Medulla oblongata (tissue), 1 donor: ENCODE data around the gene EMP2.
"Not testable (repeated sequence)": the region's sequence is repeated elsewhere in the genome, so short reads cannot be mapped to it uniquely, and the experiment has no call there.

Experiments
- DNase-seq: peaks from one replicate; pipeline ENCODE4 v3.0.0-alpha.2; 2015; ENCODE audit errors: extremely low spot score

The EMP2 gene

GRCh38 chr16:10578474-10579316, 1.7 kb downstream of the EMP2 start:
- DNase-seq, result no peak

DNA sequence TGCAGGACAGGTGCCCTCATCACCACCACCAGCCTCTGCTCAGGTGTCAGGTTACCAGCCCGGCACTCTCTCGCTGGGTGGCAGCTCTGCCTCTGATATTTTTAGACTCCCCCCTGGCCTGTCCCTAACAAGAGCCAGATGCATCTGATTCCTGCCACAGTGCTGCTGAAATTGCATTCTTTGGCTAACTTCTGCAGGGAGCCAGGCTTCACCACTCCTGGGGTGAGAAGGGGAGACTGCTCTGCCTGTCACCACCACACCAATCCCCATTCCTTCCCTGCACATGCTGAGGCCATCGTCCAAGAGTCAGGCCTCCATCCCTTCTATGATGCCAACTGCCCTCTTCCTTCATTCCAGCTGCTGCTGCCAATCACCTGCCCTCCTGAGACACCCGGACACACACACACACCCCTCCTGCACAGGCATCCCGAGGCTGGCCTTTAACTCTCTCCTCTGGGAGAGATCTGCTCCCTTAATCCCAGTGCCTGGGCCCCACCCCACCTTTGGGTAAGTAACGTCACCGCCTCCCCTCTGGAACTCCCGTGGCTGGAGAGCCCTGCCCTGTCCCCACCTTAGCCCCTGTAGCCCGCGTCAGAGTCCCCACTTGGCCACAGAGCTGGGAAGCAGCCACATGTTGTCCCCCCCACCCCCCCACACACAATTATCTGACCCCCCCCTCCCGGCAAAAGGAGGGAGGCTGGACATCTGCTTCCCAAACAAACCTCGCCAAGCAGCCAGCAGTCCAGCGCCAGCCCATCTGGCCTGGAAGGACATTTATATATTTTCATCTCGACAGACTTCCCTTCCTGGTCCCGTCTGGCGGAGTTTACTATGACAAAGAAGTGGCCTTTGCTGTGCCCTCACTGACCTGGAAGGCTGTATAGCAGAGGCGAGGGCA, 2.8 kb downstream of the EMP2 start:
- DNase-seq, result no peak

- no peak for DNase-seq
These were observed 3.8 kb downstream of the EMP2 start for GRCh38 chr16:10576390-10577304.

DNA sequence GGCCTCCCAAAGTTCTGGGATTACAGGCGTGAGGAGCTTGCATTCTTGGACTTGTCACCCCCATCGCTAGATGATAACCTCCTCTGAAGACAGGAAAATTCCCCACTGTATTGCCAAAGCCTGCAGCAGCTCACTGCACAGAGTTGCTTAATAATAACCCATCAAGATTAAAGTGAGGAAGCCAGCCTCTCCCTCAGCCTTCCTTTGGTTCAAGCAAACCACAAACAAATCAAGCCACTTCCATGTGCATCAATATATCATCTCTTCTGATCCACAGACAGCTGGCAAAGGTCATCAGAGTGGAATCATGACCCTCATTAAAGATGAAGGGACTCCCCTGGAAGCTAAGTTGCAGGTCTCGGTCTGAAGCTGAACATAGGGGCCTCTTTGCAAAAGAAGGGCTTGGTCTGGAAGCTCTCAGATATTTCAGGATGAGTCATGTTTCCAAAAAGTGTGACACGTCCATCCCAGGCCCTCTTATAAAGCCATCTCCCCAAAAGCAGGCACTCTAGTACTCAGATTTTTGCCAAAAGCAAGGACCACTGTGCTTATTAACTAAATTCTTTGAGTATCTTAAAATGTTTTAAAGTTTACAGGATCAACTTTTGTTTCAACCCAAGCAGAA, 4.8 kb downstream of the EMP2 start:
- DNase-seq, result no peak

DNA sequence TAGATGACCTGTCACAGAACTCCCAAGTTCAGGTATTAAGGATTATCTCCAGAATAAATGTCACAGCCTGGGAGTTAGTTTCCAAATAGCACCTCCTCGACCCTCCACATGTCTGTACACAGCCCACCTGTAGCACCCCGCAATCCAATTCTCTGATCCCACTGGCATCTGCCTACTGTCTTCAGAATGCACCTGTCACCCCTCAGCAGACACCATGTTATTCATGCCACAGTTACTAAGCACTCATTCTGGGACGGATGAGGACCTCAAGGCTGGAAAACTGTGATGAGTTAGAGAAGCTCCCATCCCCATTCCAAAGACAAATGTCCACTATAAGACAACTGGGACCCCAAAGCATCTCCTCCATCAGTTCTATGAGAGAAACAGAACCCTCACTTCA, 7.8 kb downstream of the EMP2 start:
- no peak for DNase-seq

DNA sequence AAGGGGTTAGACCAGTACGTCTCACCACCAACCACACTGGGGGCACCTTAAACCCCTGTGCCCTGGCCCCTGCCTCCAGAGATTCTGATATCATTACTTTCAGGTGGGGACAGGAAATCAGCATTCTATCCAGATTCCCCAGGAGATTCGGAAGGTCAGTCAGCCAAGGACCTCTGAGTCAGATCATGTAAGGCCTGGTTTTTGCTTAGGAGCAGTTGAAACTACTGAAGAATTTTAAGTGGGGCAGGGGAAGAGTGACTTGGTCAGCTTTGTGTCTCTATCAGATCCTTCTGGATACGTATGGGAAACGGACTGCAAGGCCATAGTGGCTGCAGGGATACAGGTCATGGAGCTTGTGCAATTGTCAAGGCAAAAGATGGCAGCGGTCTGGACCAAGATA, 9.0 kb downstream of the EMP2 start:
- no peak for DNase-seq

DNA sequence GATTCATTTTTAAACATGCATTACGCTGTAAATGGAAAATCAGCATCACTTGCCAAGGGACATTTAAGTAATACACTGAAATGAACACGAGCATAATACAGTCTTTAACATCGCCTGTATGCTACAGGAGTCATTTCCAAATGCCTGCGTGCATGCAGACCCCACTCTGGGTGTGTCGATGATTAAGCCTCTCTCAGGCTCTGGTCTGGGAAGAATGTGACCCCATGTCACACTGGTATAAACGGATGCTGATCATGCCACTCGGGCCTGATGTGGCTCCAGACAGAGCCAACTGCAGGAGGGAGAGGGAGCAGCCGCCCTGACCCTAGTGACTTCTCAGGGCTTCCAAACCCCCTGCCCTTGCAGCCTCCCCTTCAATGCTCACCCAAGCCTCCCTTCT, 10.8 kb downstream of the EMP2 start:
- DNase-seq, result no peak

DNA sequence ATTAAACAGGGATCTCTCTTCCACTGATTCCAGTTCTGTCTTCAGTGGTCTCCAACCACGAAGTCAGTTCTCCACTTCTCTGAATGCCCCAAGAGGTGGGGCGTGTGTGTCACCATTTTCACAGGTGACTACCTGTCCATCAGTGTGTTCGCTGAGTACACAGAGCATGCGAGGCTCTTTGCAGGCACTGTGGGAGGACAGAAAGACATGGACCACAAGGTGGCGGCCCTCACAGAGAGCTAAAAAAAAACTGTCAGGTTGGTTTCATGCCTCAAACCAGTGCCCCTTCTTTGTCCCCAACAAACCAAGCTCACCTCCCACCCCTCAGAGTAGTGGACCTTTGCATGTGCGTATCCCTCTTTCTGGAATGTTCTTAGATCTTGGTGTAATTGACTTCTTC, 13.8 kb downstream of the EMP2 start:
- no peak for DNase-seq

DNA sequence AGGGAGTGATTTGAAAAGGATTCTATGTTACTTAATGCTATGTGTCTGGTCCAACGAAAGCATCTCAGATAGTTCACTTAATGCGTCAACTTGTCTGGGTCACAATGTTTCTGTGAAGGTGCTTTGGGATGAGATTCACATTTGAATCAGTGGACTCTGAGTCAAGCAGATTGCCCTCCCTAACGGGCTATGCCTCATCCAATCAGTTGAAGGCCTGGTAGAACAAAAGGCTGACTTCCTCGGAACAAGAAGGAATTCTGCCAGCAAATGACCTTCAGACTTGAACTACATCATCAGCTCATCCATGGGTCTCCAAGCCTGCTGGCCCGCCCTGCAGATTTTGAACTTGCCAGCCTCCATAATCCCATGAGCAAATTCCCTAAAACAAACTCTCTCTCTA, 15.2 kb downstream of the EMP2 start:
- DNase-seq, result no peak

GRCh38 chr16:10564591-10564990, 15.8 kb downstream of the EMP2 start:
- no peak for DNase-seq

DNA sequence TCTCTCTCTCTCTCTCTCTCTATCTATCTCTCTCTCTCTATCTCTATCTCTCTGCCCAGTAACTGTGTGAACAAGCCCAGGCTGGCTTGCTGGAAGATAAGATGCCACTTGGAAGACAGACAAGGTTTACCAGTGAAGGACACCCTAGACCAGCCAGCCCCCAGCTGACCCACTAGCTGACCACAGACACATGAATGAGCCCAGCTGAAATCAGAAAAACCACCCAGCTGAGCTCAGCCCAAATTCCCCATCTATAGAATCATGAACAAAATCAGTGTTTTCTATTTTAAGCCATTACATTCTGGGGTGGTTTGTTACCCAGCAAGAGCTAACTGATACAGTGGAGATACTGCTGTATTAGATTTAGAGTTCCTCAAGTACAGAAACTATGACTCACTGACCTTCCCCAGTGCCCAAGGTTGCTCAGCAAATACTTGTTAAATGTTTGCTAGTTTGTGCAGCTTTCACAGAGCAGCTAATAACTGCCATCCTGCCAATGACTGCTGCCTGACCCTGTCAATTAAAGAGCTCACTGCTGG, 18.0 kb downstream of the EMP2 start:
- no peak for DNase-seq

DNA sequence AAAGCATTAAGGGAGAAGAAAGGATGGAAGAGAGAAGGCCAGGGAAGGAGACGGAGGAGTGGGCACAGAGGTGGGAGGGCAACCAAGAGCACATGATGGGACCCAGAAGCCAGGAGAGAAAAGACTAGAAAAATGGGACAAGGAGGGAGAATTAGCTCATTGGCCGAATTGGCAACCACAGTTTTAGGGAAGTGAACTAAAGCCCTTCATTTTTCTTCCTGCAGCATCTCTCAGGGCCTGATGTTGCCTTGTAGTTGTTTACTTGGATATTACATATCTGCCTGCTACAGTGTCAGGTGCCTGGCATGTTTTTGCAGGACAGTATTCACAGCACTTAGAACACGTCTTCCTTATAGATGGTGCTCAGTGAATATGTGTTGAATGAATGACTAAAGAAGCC, 19.0 kb downstream of the EMP2 start:
- DNase-seq, result no peak

GRCh38 chr16:10561001-10561400, 19.4 kb downstream of the EMP2 start:
- DNase-seq, result peak; percentile 50

GRCh38 chr16:10559792-10560191, 20.6 kb downstream of the EMP2 start:
- DNase-seq, result not testable (repeated sequence)

GRCh38 chr16:10558746-10559641, 21.4 kb downstream of the EMP2 start:
- DNase-seq, result peak; percentile 77

- DNase-seq, result no peak
These were observed 22.1 kb downstream of the EMP2 start for GRCh38 chr16:10558305-10558704.

DNA sequence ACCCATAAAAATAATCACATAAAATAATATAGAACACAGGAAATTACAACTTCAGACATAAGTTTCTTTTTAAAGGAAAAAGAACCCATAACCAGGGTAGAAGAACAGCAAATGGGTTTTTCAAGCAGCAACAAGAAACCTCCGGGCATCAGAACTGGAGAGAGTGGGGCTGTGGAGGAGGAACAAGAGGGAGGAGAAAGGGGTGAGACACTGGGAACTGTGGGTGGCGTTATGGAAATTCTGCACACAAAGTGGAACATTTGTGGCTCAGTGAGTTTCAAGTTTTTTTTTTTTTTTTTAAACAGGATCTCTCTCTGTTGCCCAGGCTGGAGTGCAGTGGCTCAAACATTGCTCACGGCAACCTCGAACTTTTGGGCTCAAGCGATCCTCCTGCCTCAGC, 22.6 kb downstream of the EMP2 start:
- no peak for DNase-seq

DNA sequence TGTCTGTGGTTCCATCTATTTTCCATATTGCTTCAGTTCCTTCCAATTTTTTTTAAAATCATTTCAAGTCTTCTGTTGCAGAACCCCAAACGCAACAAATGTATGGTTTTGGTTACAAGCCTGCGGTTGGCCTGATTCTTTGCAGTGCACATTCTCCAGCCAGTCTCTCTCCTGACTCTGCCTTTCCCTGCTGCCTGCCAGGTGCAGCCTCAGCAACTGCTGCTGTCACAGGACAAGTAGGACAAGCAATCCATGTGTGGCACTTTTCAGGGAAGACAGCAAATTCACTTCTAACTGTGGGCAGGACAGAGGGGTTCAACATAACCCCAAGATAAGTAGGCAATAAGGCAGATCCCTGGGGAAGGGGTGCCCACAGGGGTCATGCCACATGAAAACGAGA, 24.2 kb downstream of the EMP2 start:
- no peak for DNase-seq

DNA sequence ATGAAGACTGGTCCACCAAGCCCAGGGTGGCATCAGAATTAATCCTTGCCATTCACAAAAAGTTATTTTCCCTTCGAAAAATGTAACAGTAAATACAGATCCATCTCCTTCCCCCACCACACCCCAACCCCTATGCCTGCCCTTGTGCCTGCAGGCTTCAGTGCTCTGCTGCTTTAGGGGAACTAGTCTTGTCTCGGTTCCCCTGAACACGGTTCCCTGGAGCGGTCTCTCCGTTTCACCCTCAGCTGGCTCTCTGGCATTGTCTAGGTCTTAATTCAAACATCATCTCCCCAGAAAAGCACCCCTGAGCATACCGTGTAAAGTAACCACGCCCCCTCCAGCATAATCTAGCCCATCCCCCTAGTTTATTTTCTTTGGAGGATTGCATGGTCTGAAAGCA, 25.8 kb downstream of the EMP2 start:
- no peak for DNase-seq

DNA sequence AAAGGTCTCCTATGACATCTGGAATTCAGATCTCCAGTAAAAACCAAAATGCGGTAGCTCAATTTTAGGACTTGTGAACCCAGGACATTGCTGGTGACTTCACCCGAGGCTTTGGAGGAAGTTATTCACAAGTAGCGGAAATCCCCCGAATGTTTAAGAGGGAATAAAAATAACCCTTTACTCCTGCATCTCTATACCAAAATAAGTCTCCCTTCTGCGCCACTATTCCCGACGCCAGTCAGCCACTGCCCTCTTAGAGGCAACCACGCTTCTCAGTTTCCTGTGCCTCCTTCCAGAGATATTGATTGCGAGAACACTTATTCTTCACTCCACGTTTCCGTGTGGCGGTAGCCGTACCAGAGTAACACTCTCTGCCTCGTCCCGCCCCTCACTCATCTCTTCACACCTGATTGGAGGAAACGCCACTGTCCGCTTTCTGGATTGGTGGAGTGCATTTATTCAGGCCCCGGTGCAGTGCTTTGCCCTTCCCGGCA, 27.4 kb downstream of the EMP2 start:
- DNase-seq, result peak; percentile 62
